Thyroid gland (tissue), 4 donors: ENCODE measurements around the gene SLC12A2.

Experiments used
- CTCF ChIP-seq, 6 experiments: fragments of 200-600 bp in 3 of 6; fragments of 450-650 bp in 3 of 6; sonication (generic) in 3 of 6; IDR thresholded peaks; one replicate each; pipeline ENCODE4 v1.5.1; 2016 to 2019; ENCODE audit warnings: antibody characterized with exemption in 6 of 6, mild to moderate bottlenecking in 2 of 6, inconsistent platforms in 1 of 6, moderate library complexity in 1 of 6
- POLR2A ChIP-seq, 2 donors: fragments of 450-650 bp; IDR thresholded peaks; one replicate each; pipeline ENCODE4 v1.6.1; 2017; ENCODE audit warnings: antibody characterized with exemption in 2 of 2, mild to moderate bottlenecking in 2 of 2, moderate library complexity in 1 of 2

- TF ChIP-seq CTCF (IDR thresholded peaks at IDR 0.05) = no peak
- TF ChIP-seq POLR2A (IDR thresholded peaks at IDR 0.05) = no peak
These were observed 85.9 kb downstream of the SLC12A2 start for GRCh38 chr5:128169401-128170017.
